ENCODE measurements around the gene GHRH. TPM values are rescaled to one million over a fixed set of nuclear protein-coding genes. Genes with fewer than 3 reads are reported as not detected.

The GHRH gene
- total RNA-seq, 6 experiments from 2014 or later = not detected

- no peaks in the 10 kb centered on the region for H3K9me3 ChIP-seq
- H3K36me3 ChIP-seq = no peaks in the 10 kb centered on the region
- ATAC-seq (no peak), DNase-seq (no peak)
- WGBS (ENCODE audit: insufficient coverage, low coverage, low lambda C conversion rate, missing lambda C conversion rate) = 73% methylated on average over 8 of the region's 11 CpGs
- TF ChIP-seq POLR2A (IDR thresholded peaks at IDR 0.05) = no peak
- TF ChIP-seq, protein P1, sequence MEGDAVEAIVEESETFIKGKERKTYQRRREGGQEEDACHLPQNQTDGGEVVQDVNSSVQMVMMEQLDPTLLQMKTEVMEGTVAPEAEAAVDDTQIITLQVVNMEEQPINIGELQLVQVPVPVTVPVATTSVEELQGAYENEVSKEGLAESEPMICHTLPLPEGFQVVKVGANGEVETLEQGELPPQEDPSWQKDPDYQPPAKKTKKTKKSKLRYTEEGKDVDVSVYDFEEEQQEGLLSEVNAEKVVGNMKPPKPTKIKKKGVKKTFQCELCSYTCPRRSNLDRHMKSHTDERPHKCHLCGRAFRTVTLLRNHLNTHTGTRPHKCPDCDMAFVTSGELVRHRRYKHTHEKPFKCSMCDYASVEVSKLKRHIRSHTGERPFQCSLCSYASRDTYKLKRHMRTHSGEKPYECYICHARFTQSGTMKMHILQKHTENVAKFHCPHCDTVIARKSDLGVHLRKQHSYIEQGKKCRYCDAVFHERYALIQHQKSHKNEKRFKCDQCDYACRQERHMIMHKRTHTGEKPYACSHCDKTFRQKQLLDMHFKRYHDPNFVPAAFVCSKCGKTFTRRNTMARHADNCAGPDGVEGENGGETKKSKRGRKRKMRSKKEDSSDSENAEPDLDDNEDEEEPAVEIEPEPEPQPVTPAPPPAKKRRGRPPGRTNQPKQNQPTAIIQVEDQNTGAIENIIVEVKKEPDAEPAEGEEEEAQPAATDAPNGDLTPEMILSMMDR (IDR thresholded peaks at IDR 0.05) = no peak
- H3K4me1 ChIP-seq = no peaks in the 10 kb centered on the region
- H3K27ac ChIP-seq = no peak overlapping the region
- no peaks in the 10 kb centered on the region for H3K27me3 ChIP-seq
- no peak overlapping the region for H3K4me3 ChIP-seq
- intact Hi-C loops (cut with DNase I) = no loop called here
Observed at GRCh38 chr20:37259031-37259430, 2.6 kb downstream of the GHRH start.

- H3K36me3 ChIP-seq = no peaks in the 10 kb centered on the region
- no peak for DNase-seq
- WGBS (ENCODE audit: insufficient coverage, low coverage, low lambda C conversion rate, missing lambda C conversion rate) = no CpG with 5 or more reads among the region's 9 CpGs
- H3K27ac ChIP-seq = no peak overlapping the region
- H3K27me3 ChIP-seq = no peaks in the 10 kb centered on the region
- intact Hi-C loops (cut with DNase I) = no loop called here
- no peak overlapping the region for H3K4me3 ChIP-seq
- no peaks in the 10 kb centered on the region for H3K9me3 ChIP-seq
- no peaks in the 10 kb centered on the region for H3K4me1 ChIP-seq
- no peak for TF ChIP-seq POLR2A (IDR thresholded peaks at IDR 0.05)
- TF ChIP-seq, protein P1 (IDR thresholded peaks at IDR 0.05) = no peak
- peak in 1 of 4 donors; percentile 23 for ATAC-seq
Observed at GRCh38 chr20:37257988-37258387, 3.6 kb downstream of the GHRH start.

DNA sequence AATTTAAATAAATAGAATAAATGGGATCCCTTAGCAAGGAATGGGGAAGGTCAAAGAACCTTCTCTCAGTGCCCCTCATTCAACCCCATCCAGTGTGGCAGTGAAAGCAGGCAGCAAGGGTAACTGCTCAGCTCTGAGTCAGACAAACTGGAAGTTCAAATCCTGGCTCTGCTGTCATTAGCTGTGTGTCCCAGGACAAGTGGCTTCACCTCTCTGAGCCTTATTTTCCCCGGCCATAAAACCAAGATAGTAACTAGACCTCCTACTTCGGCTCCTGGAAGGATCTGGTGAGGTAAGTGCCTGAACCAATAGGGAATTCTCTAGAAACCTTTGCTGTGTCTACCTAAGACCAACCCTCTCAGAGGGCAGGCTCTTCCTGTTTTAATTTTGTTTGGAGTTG, 4.1 kb downstream of the GHRH start:
- TF ChIP-seq POLR2A (IDR thresholded peaks at IDR 0.05) = no peak
- TF ChIP-seq, protein P1 (IDR thresholded peaks at IDR 0.05) = no peak
- ATAC-seq (no peak), DNase-seq (no peak)
- intact Hi-C loops (cut with DNase I) = no loop called here
- Histone ChIP-seq H3K27me3 (no peaks in the 10 kb centered on the region), H3K9me3 (no peaks in the 10 kb centered on the region), H3K4me1 (no peaks in the 10 kb centered on the region), H3K36me3 (no peaks in the 10 kb centered on the region), H3K4me3 (no peak overlapping the region), H3K27ac (no peak overlapping the region)
- no CpG with 5 or more reads among the region's 2 CpGs for WGBS (ENCODE audit: insufficient coverage, low coverage, low lambda C conversion rate, missing lambda C conversion rate)

DNA sequence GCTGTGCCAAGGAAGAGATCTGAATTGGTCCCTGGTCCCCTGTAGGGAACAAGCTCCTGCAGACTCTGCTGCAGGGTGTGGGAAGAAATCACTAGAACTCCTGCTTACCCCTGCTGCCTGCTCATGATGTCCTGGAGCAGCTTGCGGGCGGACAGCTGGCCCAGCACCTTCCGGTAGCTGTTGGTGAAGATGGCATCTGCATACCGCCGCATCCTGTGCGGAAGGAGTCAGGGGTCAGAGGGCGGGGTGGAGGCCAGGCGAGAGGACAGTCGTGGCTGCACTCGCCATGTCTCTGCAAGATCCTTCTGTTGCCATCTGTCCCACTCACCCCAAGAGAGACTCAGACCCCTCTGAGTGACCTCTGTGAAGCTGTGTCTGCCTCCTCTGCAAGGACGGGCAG, 5.3 kb downstream of the GHRH start:
- TF ChIP-seq, protein P1 (IDR thresholded peaks at IDR 0.05) = no peak
- TF ChIP-seq POLR2A (IDR thresholded peaks at IDR 0.05) = no peak
- H3K4me3 ChIP-seq = no peak overlapping the region
- no peaks in the 10 kb centered on the region for H3K36me3 ChIP-seq
- H3K27me3 ChIP-seq = no peaks in the 10 kb centered on the region
- H3K27ac ChIP-seq = no peak overlapping the region
- H3K4me1 ChIP-seq = no peaks in the 10 kb centered on the region
- DNase-seq = no peak
- no peaks in the 10 kb centered on the region for H3K9me3 ChIP-seq
- intact Hi-C loops (cut with DNase I) = no loop called here
- ATAC-seq = no peak
- no CpG with 5 or more reads among the region's 11 CpGs for WGBS (ENCODE audit: insufficient coverage, low coverage, low lambda C conversion rate, missing lambda C conversion rate)

All from right lobe of liver (tissue), 6 donors.